Pancreas (tissue), 10 donors: Measurements from ENCODE around the gene NUP210. TPM values are rescaled to one million over a fixed set of nuclear protein-coding genes. Genes with fewer than 3 reads are reported as not detected.
"Not testable (repeated sequence)": the region's sequence is repeated elsewhere in the genome, so short reads cannot be mapped to it uniquely, and the experiment has no call there.

Experiments
- ATAC-seq, 4 donors: fragments of 200-7000 bp; cut with Tn5 transposase; one replicate each; pipeline versions ENCODE4 v1.8.0 to v1.9.1; 2020; ENCODE audit warnings: mild to moderate bottlenecking in 4 of 4, moderate library complexity in 4 of 4
- DNase-seq, 6 donors: peaks; one replicate each; pipeline ENCODE4 v3.0.0-alpha.2; 2020
- FAIRE-seq: peaks from 2 replicates; lab custom pipeline; 2012; peaks lifted over from hg19 to GRCh38; lab: Jason Lieb, UNC
- H3K27ac ChIP-seq, 4 donors: fragments of 200-600 bp; sonication (generic); 1 replicate in 3 of 4; 2 replicates in 1 of 4; pipeline versions ENCODE4 v1.5.0 to v1.8.0; 2020
- H3K27me3 ChIP-seq, 4 donors: fragments of 200-600 bp; one replicate each; pipeline ENCODE4 v1.8.0; 2021
- H3K36me3 ChIP-seq, 3 donors: fragments of 200-600 bp; sonication (generic) in 1 of 3; one replicate each; pipeline versions ENCODE4 v1.5.0 to v1.8.0; 2020 to 2021
- H3K4me1 ChIP-seq, 3 donors: fragments of 200-600 bp; one replicate each; pipeline ENCODE4 v1.8.0; 2021
- H3K4me3 ChIP-seq, 4 donors: fragments of 200-600 bp; sonication (generic) in 2 of 4; one replicate each; pipeline versions ENCODE4 v1.5.0 to v1.8.0; 2020 to 2021
- H3K9me3 ChIP-seq, 4 donors: fragments of 200-600 bp; one replicate each; pipeline ENCODE4 v1.8.0; 2021
- CTCF ChIP-seq, 4 donors: fragments of 200-600 bp; sonication (generic) in 3 of 4; IDR thresholded peaks; one replicate each; pipeline versions ENCODE4 v1.5.0 to v1.8.0; 2021; ENCODE audit warnings: antibody characterized with exemption in 4 of 4
- WGBS, 2 donors: extraction: QIAGEN DNeasy Blood & Tissue Kit; methylation state at CpG; one replicate each; pipeline ENCODE4 v1.1.7; 2013; 5-methylcytosine and 5-hydroxymethylcytosine counted together
- intact Hi-C, 3 donors: fragments of 100-400 bp; cut with DNase I; formaldehyde crosslinking; loops; one replicate each; pipeline versions ENCODE4 v1.11.1 to v1.14.2; 2022
- polyA plus RNA-seq, 2 donors: library from polyadenylated mRNA; stranded (reverse); fragments of 200-250 nt; gene quantifications; one replicate each; pipeline ENCODE4 v1.2.3, GENCODE V29; 2013
- total RNA-seq, 6 donors: library from RNA; stranded (reverse); fragmentation: NEBNext Ultra II Directional in 4 of 6; extraction: Animal tissue kit (Norgen Biotek cat#: 25700) in 4 of 6; gene quantifications; one replicate each; pipeline versions ENCODE4 v1.2.1 to v1.2.4, GENCODE V29; 2021 to 2023
- donor health status: healthy with polysubstance abuse.
- donor health status: DM: no; HTN: no; CAD: no; lungs with moderate emphysema.
- donor health status: DM: no; HTN: no; CAD: no.
- donor health status: control.
- donor health status: control.
- donor health status: Bipolar disorder and iron deficiency.
- donor health status: DM: yes; HTN: yes; CAD: no.
- donor health status: DM: no; HTN: no; CAD: no.
- donor health status: DM: no; HTN: no; CAD: no.
- donor health status: DM: yes; HTN: yes; CAD: no.

The NUP210 gene
- total and polyA plus RNA-seq, 8 donors, result 7.6 to 12.5 (median 9.8) TPM

- no peak for TF ChIP-seq CTCF (IDR thresholded peaks at IDR 0.05)
- intact Hi-C loops, result no loop called here
- ATAC-seq (peak; percentile 1 to 7 (median 4)), FAIRE-seq (no peak), DNase-seq (peak in 1 of 6 donors; percentile 23)
- Histone ChIP-seq H3K36me3 (no peaks in the 10 kb centered on the region), H3K27me3 (no peaks in the 10 kb centered on the region), H3K27ac (peak overlapping the region in 3 of 4 donors; percentile 85 to 95 (median 92)), H3K4me3 (peak overlapping the region; percentile 6 to 48 (median 36)), H3K4me1 (peaks cover 0 to 4% (median 4%) of the 10 kb centered on the region in 3 donors), H3K9me3 (no peaks in the 10 kb centered on the region)
- WGBS, 2 donors, result 1 to 3% methylated on average over 7 of the region's 7 CpGs
These were observed 31.2 kb upstream of the NUP210 start for GRCh38 chr3:13451301-13451673.

GRCh38 chr3:13442882-13443281 lies 22.8 kb upstream of the NUP210 start:
- H3K4me1 ChIP-seq, ATAC-seq, DNase-seq, intact Hi-C loops, H3K27ac ChIP-seq, H3K4me3 ChIP-seq, FAIRE-seq, H3K36me3 ChIP-seq, H3K9me3 ChIP-seq, H3K27me3 ChIP-seq: not testable (repeated sequence)
- 89 to 91% methylated on average over 2 of the region's 2 CpGs for WGBS, 2 donors

- H3K9me3 ChIP-seq, result no peaks in the 10 kb centered on the region
- H3K4me3 ChIP-seq, result no peak overlapping the region
- H3K4me1 ChIP-seq, result no peaks in the 10 kb centered on the region
- no peaks in the 10 kb centered on the region for H3K36me3 ChIP-seq
- DNase-seq (no peak), ATAC-seq (no peak), FAIRE-seq (no peak)
- H3K27me3 ChIP-seq, result no peaks in the 10 kb centered on the region
- H3K27ac ChIP-seq, result no peak overlapping the region
- 73 to 83% methylated on average over 4 of the region's 4 CpGs for WGBS, 2 donors
- intact Hi-C loops, result no loop called here
- TF ChIP-seq CTCF (IDR thresholded peaks at IDR 0.05), result no peak
These were observed 20.2 kb upstream of the NUP210 start for GRCh38 chr3:13440204-13440817.

- WGBS, 2 donors, result 77 to 83% methylated on average over 4 of the region's 4 CpGs
- H3K4me1 ChIP-seq, ATAC-seq, H3K9me3 ChIP-seq, FAIRE-seq, H3K27ac ChIP-seq, H3K36me3 ChIP-seq, intact Hi-C loops, H3K4me3 ChIP-seq, H3K27me3 ChIP-seq, DNase-seq: not testable (repeated sequence)
These were observed 16.1 kb upstream of the NUP210 start for GRCh38 chr3:13436213-13436612.

GRCh38 chr3:13433912-13434311 lies 13.8 kb upstream of the NUP210 start:
- H3K4me3 ChIP-seq, result no peak overlapping the region
- no peaks in the 10 kb centered on the region for H3K4me1 ChIP-seq
- no peaks in the 10 kb centered on the region for H3K9me3 ChIP-seq
- FAIRE-seq (no peak), DNase-seq (no peak), ATAC-seq (no peak)
- no peaks in the 10 kb centered on the region for H3K36me3 ChIP-seq
- H3K27ac ChIP-seq, result no peak overlapping the region
- intact Hi-C loops, result no loop called here
- TF ChIP-seq CTCF (IDR thresholded peaks at IDR 0.05), result no peak
- no peaks in the 10 kb centered on the region for H3K27me3 ChIP-seq
- 76 to 79% methylated on average over 5 of the region's 5 CpGs for WGBS, 2 donors

- no peaks in the 10 kb centered on the region for H3K27me3 ChIP-seq
- no peak for DNase-seq
- no peak for ATAC-seq
- H3K4me1 ChIP-seq, result no peaks in the 10 kb centered on the region
- 71 to 90% methylated on average over 1 of the region's 1 CpG for WGBS, 2 donors
- no peaks in the 10 kb centered on the region for H3K36me3 ChIP-seq
- TF ChIP-seq CTCF (IDR thresholded peaks at IDR 0.05), result no peak
- H3K9me3 ChIP-seq, result no peaks in the 10 kb centered on the region
- H3K27ac ChIP-seq, result no peak overlapping the region
- H3K4me3 ChIP-seq, result no peak overlapping the region
- no peak for FAIRE-seq
- intact Hi-C loops, result no loop called here
These were observed 12.0 kb upstream of the NUP210 start for GRCh38 chr3:13432093-13432492.

- ATAC-seq, H3K4me3 ChIP-seq, H3K4me1 ChIP-seq, intact Hi-C loops, H3K9me3 ChIP-seq, H3K27me3 ChIP-seq, DNase-seq, H3K27ac ChIP-seq, FAIRE-seq, H3K36me3 ChIP-seq: not testable (repeated sequence)
- WGBS, 2 donors, result 78 to 79% methylated on average over 2 of the region's 2 CpGs
These were observed 10.3 kb upstream of the NUP210 start for GRCh38 chr3:13430411-13430875.
